Measurements from ENCODE around the gene DCUN1D2. TPM values are rescaled to one million over a fixed set of nuclear protein-coding genes. Genes with fewer than 3 reads are reported as not detected.
A peak's percentile ranks its signal among the peaks of the same experiment; 100 is the strongest.

The DCUN1D2 gene
- total RNA-seq, 2 donors from 2014 or later: 35.8 to 44.7 TPM

- H3K27me3 Mint-ChIP-seq (ENCODE audit: insufficient read depth): no peaks in the 10 kb centered on the region
- WGBS, 2 experiments (ENCODE audit: insufficient coverage in 1 of 2, insufficient read length in 1 of 2): 82 to 85% methylated on average over 7 to 9 of the region's 9 CpGs
- no peak overlapping the region for H3K27ac Mint-ChIP-seq
Measured at GRCh38 chr13:113446488-113446854, 44.0 kb downstream of the DCUN1D2 start.

GRCh38 chr13:113445791-113446487 lies 44.6 kb downstream of the DCUN1D2 start:
- no peaks in the 10 kb centered on the region for H3K27me3 ChIP-seq (ENCODE audit: control insufficient read depth, insufficient read depth, low read length, poor library complexity, severe bottlenecking)
- Mint-ChIP-seq H3K36me3 (ENCODE audit: low read depth) (peaks cover 50% of the 10 kb centered on the region), H3K4me1 (peaks cover 4% of the 10 kb centered on the region), H3K27me3 (ENCODE audit: insufficient read depth) (no peaks in the 10 kb centered on the region), H3K9me3 (peaks cover 3% of the 10 kb centered on the region), H3K4me3 (no peak overlapping the region), H3K27ac (no peak overlapping the region)
- peaks cover 10% of the 10 kb centered on the region for H3K9me3 ChIP-seq (ENCODE audit: control insufficient read depth, low read length)
- H3K27ac ChIP-seq (ENCODE audit: low read depth, low read length): no peak overlapping the region
- H3K9ac ChIP-seq (ENCODE audit: extremely low read depth, low read length, poor library complexity, severe bottlenecking): no peak overlapping the region
- no peaks in the 10 kb centered on the region for H3K4me1 ChIP-seq (ENCODE audit: control insufficient read depth, insufficient read depth, low read length)
- H3K4me3 ChIP-seq (ENCODE audit: low read length): no peak overlapping the region
- TF ChIP-seq CTCF (conservative IDR thresholded peaks at IDR 0.05): no peak
- peak; percentile 36 for DNase-seq
- H3K36me3 ChIP-seq (ENCODE audit: control insufficient read depth, insufficient read depth, low read length): peaks cover 5% of the 10 kb centered on the region
- whole genome bisulfite sequencing, 2 experiments (ENCODE audit: insufficient coverage in 1 of 2, insufficient read length in 1 of 2): 75 to 86% methylated on average over 4 to 14 of the region's 19 CpGs

More at GRCh38 chr13:113446488-113446854, 44.0 kb downstream of the DCUN1D2 start:
- Histone ChIP-seq H3K27me3 (ENCODE audit: control insufficient read depth, insufficient read depth, low read length, poor library complexity, severe bottlenecking) (no peaks in the 10 kb centered on the region), H3K4me3 (ENCODE audit: low read length) (no peak overlapping the region), H3K36me3 (ENCODE audit: control insufficient read depth, insufficient read depth, low read length) (peaks cover 5% of the 10 kb centered on the region), H3K4me1 (ENCODE audit: control insufficient read depth, insufficient read depth, low read length) (no peaks in the 10 kb centered on the region), H3K9me3 (ENCODE audit: control insufficient read depth, low read length) (peaks cover 10% of the 10 kb centered on the region), H3K27ac (ENCODE audit: low read depth, low read length) (no peak overlapping the region), H3K9ac (ENCODE audit: extremely low read depth, low read length, poor library complexity, severe bottlenecking) (no peak overlapping the region)
- no peak for TF ChIP-seq CTCF (conservative IDR thresholded peaks at IDR 0.05)
- H3K4me3 Mint-ChIP-seq: no peak overlapping the region
- H3K9me3 Mint-ChIP-seq: peaks cover 3% of the 10 kb centered on the region
- no peak for DNase-seq
- peaks cover 48% of the 10 kb centered on the region for H3K36me3 Mint-ChIP-seq (ENCODE audit: low read depth)
- H3K4me1 Mint-ChIP-seq: peaks cover 4% of the 10 kb centered on the region

GRCh38 chr13:113443991-113444390 lies 46.5 kb downstream of the DCUN1D2 start:
- H3K4me3 ChIP-seq (ENCODE audit: low read length): no peak overlapping the region
- no peak overlapping the region for H3K27ac ChIP-seq (ENCODE audit: low read depth, low read length)
- Mint-ChIP-seq H3K4me1 (peaks cover 4% of the 10 kb centered on the region), H3K36me3 (ENCODE audit: low read depth) (peaks cover 48% of the 10 kb centered on the region), H3K9me3 (peaks cover 3% of the 10 kb centered on the region), H3K27ac (no peak overlapping the region), H3K4me3 (no peak overlapping the region), H3K27me3 (ENCODE audit: insufficient read depth) (no peaks in the 10 kb centered on the region)
- H3K9ac ChIP-seq (ENCODE audit: extremely low read depth, low read length, poor library complexity, severe bottlenecking): no peak overlapping the region
- DNase-seq: peak; percentile 33
- no peak for TF ChIP-seq CTCF (conservative IDR thresholded peaks at IDR 0.05)
- WGBS, 2 experiments (ENCODE audit: insufficient coverage in 1 of 2, insufficient read length in 1 of 2): 89 to 97% methylated on average over 7 to 15 of the region's 15 CpGs
- peaks cover 10% of the 10 kb centered on the region for H3K9me3 ChIP-seq (ENCODE audit: control insufficient read depth, low read length)
- no peaks in the 10 kb centered on the region for H3K4me1 ChIP-seq (ENCODE audit: control insufficient read depth, insufficient read depth, low read length)
- H3K36me3 ChIP-seq (ENCODE audit: control insufficient read depth, insufficient read depth, low read length): peaks cover 5% of the 10 kb centered on the region
- no peaks in the 10 kb centered on the region for H3K27me3 ChIP-seq (ENCODE audit: control insufficient read depth, insufficient read depth, low read length, poor library complexity, severe bottlenecking)
